ENCODE data around the gene OR10K1. TPM values are rescaled to one million over a fixed set of nuclear protein-coding genes. Genes with fewer than 3 reads are reported as not detected.

Gene OR10K1, protein sequence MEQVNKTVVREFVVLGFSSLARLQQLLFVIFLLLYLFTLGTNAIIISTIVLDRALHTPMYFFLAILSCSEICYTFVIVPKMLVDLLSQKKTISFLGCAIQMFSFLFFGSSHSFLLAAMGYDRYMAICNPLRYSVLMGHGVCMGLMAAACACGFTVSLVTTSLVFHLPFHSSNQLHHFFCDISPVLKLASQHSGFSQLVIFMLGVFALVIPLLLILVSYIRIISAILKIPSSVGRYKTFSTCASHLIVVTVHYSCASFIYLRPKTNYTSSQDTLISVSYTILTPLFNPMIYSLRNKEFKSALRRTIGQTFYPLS
- not detected for total RNA-seq

DNA sequence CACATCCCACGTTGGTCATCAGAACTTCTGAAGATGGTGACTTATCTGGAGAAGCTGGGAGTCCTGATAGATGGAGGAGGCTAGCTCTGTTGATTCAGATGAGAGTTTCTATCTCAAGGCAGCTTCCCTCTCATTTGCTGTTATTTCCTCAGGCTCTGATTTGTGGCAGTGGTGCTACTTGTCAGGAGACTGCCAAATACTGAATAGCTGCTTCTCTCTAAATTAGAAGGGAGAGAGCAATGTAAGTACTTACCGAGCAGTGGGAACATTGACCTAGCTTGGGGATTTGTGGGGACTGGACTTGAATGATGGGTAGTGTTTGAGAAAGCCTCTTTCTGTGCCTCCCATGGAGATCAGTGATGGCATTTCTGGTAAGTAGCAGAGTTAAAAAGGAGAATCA lies at the start of gene OR10K1:
OR10K1 (plus strand) TSS at position 301 of the 400 bp plus-strand sequence. CDS start 3,728 bp downstream, outside the sequence.
- no peak within 1 kb of the TSS for H3K4me3 ChIP-seq
- H3K36me3 ChIP-seq: no peaks in the 10 kb centered on the region
- intact Hi-C loops (cut with DNase I): no loop called here
- no peaks in the 10 kb centered on the region for H3K4me1 ChIP-seq
- no peaks in the 10 kb centered on the region for H3K9me3 ChIP-seq
- no peak for TF ChIP-seq POLR2A (IDR thresholded peaks at IDR 0.05)
- no peak for TF ChIP-seq POLR2AphosphoS5 (IDR thresholded peaks at IDR 0.05; ENCODE audit: insufficient read depth in 1 of 2, low read depth in 1 of 2)
- TF ChIP-seq CTCF (IDR thresholded peaks at IDR 0.05): no peak
- H3K27me3 ChIP-seq: no peaks in the 10 kb centered on the region
- DNase-seq (ENCODE audit: extremely low spot score in 2 of 2): no peak
- H3K27ac ChIP-seq: no peak within 1 kb of the TSS

DNA sequence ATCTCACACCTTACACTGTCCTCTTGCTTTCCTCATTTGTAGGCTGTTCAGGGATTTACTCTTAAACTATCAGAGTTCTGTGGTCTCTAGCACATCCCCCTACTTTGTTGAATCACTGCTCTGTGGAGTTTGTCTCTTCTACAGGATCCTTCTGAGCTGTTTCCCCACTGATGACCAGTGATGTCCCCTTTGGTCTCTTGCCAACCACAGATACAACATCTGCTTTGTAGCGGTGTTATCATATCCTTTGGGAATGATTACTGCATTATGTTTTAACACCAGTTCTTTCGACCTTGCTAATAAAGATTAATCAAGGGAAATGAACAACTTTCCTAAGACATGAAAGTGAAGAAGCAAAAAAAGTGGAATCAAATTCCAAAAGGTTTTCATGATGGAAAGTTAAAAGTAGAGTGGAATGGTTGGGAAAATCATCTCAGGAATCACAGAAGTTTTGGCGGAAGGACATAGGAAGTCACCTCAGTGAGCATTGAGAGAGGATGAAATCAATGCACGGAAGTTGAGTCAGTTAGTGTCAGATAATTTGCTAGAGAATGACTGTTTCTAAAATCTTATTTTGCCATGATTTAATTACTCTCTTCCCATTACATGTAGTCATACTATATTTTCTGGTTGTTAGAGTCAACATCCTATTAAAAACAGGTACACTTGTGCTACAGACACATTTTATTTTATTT lies 46.8 kb upstream of the OR10K1 start:
- no peaks in the 10 kb centered on the region for H3K4me1 ChIP-seq
- no peaks in the 10 kb centered on the region for H3K36me3 ChIP-seq
- no peaks in the 10 kb centered on the region for H3K9me3 ChIP-seq
- no peaks in the 10 kb centered on the region for H3K27me3 ChIP-seq
- DNase-seq (ENCODE audit: extremely low spot score in 2 of 2): no peak
- H3K4me3 ChIP-seq: no peak overlapping the region
- intact Hi-C loops (cut with DNase I): no loop called here
- no peak for TF ChIP-seq POLR2AphosphoS5 (IDR thresholded peaks at IDR 0.05; ENCODE audit: insufficient read depth in 1 of 2, low read depth in 1 of 2)
- no peak for TF ChIP-seq CTCF (IDR thresholded peaks at IDR 0.05)
- TF ChIP-seq POLR2A (IDR thresholded peaks at IDR 0.05): no peak
- no peak overlapping the region for H3K27ac ChIP-seq

DNA sequence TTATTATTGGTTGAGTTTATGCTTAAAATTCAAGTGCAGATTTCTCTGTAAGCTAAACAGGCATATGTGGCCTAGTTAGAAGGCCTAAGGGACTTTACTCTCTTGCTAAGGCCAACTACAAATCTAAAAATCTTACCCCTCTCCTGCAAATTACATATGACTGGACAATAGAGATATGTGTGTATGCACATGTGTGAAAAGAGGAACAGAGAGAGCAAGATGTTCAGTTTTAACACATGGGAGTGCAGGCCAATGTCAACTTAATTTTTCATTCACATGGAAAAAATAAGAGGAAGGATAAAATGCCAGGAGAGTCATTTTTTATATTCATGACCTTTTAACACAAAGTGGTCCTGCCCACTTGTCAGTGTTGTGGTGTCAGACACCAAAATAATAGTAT lies 44.0 kb upstream of the OR10K1 start:
- DNase-seq (ENCODE audit: extremely low spot score in 2 of 2): no peak
- Histone ChIP-seq H3K36me3 (no peaks in the 10 kb centered on the region), H3K4me3 (no peak overlapping the region), H3K27ac (no peak overlapping the region), H3K4me1 (no peaks in the 10 kb centered on the region), H3K27me3 (no peaks in the 10 kb centered on the region), H3K9me3 (no peaks in the 10 kb centered on the region)
- TF ChIP-seq POLR2AphosphoS5 (IDR thresholded peaks at IDR 0.05; ENCODE audit: insufficient read depth in 1 of 2, low read depth in 1 of 2): no peak
- TF ChIP-seq CTCF (IDR thresholded peaks at IDR 0.05): no peak
- no peak for TF ChIP-seq POLR2A (IDR thresholded peaks at IDR 0.05)
- intact Hi-C loops (cut with DNase I): no loop called here

DNA sequence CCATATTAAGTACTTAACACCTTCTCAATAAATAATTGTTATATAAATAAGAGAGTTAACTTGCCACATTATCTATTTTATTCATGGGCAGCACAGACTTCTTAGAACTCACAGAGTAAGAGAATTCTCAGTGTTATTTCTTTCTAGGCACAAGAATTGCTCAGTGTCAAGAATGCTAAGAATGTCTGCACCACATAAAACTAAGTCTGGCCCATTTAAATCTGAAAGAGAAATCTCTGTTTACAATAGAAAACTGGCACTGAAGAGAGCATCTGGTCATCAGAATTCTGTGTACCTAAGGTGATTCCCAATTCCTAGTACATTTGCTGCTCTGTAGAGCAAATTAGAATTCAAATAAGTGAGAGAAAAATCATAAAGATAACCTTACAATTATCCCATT lies 39.4 kb upstream of the OR10K1 start:
- no peaks in the 10 kb centered on the region for H3K36me3 ChIP-seq
- DNase-seq (ENCODE audit: extremely low spot score in 2 of 2): no peak
- H3K4me3 ChIP-seq: no peak overlapping the region
- no peak overlapping the region for H3K27ac ChIP-seq
- H3K9me3 ChIP-seq: no peaks in the 10 kb centered on the region
- intact Hi-C loops (cut with DNase I): no loop called here
- no peaks in the 10 kb centered on the region for H3K27me3 ChIP-seq
- H3K4me1 ChIP-seq: no peaks in the 10 kb centered on the region
- no peak for TF ChIP-seq CTCF (IDR thresholded peaks at IDR 0.05)
- no peak for TF ChIP-seq POLR2A (IDR thresholded peaks at IDR 0.05)
- no peak for TF ChIP-seq POLR2AphosphoS5 (IDR thresholded peaks at IDR 0.05; ENCODE audit: insufficient read depth in 1 of 2, low read depth in 1 of 2)

GRCh38 chr1:158425027-158425426 lies 36.6 kb upstream of the OR10K1 start:
- no peaks in the 10 kb centered on the region for H3K36me3 ChIP-seq
- no peak for DNase-seq (ENCODE audit: extremely low spot score in 2 of 2)
- no peaks in the 10 kb centered on the region for H3K4me1 ChIP-seq
- TF ChIP-seq POLR2AphosphoS5 (IDR thresholded peaks at IDR 0.05; ENCODE audit: insufficient read depth in 1 of 2, low read depth in 1 of 2): no peak
- no peaks in the 10 kb centered on the region for H3K27me3 ChIP-seq
- no peak overlapping the region for H3K27ac ChIP-seq
- H3K4me3 ChIP-seq: no peak overlapping the region
- intact Hi-C loops (cut with DNase I): no loop called here
- H3K9me3 ChIP-seq: no peaks in the 10 kb centered on the region
